Karpas-422 (cell line): Measurements from ENCODE around the gene NUP42. TPM values are rescaled to one million over a fixed set of nuclear protein-coding genes. Genes with fewer than 3 reads are reported as not detected.
"Not testable (repeated sequence)": the region's sequence is repeated elsewhere in the genome, so short reads cannot be mapped to it uniquely, and the experiment has no call there.

ENCODE experiments used
- DNase-seq: peaks from one replicate; pipeline ENCODE4 v3.0.0-alpha.2; 2015
- H2AFZ ChIP-seq: fragments of 200-600 bp; sonication (generic); 2 replicates; pipeline ENCODE4 v1.6.1; 2014; ENCODE audit warnings: antibody characterized with exemption, low read length, mixed read lengths
- H3K27ac ChIP-seq: fragments of 200-600 bp; sonication (generic); 2 replicates; pipeline ENCODE4 v1.5.1; 2014; ENCODE audit warnings: mild to moderate bottlenecking, low read length, moderate library complexity
- H3K27me3 ChIP-seq: fragments of 200-600 bp; sonication (generic); 2 replicates; pipeline ENCODE4 v1.6.1; 2014; ENCODE audit warnings: low read length, mixed read lengths
- H3K36me3 ChIP-seq: fragments of 200-600 bp; sonication (generic); 2 replicates; pipeline ENCODE4 v1.6.1; 2014; ENCODE audit warnings: low read length, mixed read lengths; ENCODE audit not compliant: insufficient read depth
- H3K4me1 ChIP-seq: fragments of 200-600 bp; sonication (generic); 2 replicates; pipeline ENCODE4 v1.6.1; 2014; ENCODE audit warnings: mild to moderate bottlenecking, low read length, mixed read lengths
- H3K4me2 ChIP-seq: fragments of 200-600 bp; sonication (generic); 2 replicates; pipeline ENCODE4 v1.6.1; 2014; ENCODE audit warnings: low read length, low read depth, mild to moderate bottlenecking; ENCODE audit not compliant: poor library complexity, severe bottlenecking
- H3K4me3 ChIP-seq: fragments of 200-600 bp; sonication (generic); 2 replicates; pipeline ENCODE4 v1.5.1; 2014; ENCODE audit warnings: mild to moderate bottlenecking, antibody characterized with exemption, low read length, mixed read lengths
- H3K79me2 ChIP-seq: fragments of 200-600 bp; sonication (generic); 2 replicates; pipeline ENCODE4 v1.6.1; 2014; ENCODE audit warnings: mild to moderate bottlenecking, low read length, mixed read lengths
- H3K9ac ChIP-seq: fragments of 200-600 bp; sonication (generic); 2 replicates; pipeline ENCODE4 v1.6.0; 2014; ENCODE audit warnings: low read length
- H3K9me2 ChIP-seq: fragments of 200-600 bp; sonication (generic), shearing (Covaris generic); replicated peaks from 2 replicates; pipeline ENCODE4 v1.6.0; 2014; ENCODE audit warnings: mild to moderate bottlenecking, low read length, moderate library complexity; ENCODE audit not compliant: insufficient read depth
- H3K9me3 ChIP-seq: fragments of 300-700, 200-600 bp; sonication (generic); 2 replicates; pipeline ENCODE4 v1.6.1; 2014; ENCODE audit warnings: low read length, mixed read lengths
- H4K20me1 ChIP-seq: fragments of 200-600 bp; sonication (generic); 2 replicates; pipeline ENCODE4 v1.6.1; 2014; ENCODE audit warnings: mild to moderate bottlenecking, antibody characterized with exemption, low read length, low read depth; ENCODE audit not compliant: insufficient read depth
- total RNA-seq: library from RNA; depleted of rRNA; stranded (reverse); fragments of >200 nt; shearing (Covaris generic); gene quantifications from 2 replicates; pipeline ENCODE4 v1.2.3, GENCODE V29; 2014; ENCODE audit warnings: low replicate concordance

NUP42 gene
- total RNA-seq, 1 experiment from 2014 or later, result 94.8 TPM

DNA sequence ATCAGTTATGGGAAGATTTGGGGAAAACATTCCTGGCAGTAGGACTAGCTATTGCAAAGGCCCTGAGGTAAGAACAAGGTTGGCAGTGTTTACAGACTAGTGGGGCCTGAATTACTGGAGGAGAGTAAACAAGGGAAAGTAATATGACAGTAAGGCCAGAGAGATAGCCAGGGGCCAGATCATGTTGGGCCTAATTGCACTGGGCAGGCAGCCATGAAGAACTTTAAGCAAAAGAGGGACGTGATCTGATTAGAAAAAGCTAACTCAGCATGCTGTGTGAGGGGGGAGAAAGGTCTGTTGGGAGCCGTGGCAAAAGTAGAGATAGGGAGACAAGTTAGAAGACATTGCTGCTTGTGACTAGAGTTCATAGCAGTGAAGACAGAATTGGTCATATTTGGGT lies 9.2 kb downstream of the NUP42 start:
- Histone ChIP-seq H3K36me3 (peaks cover 65% of the 10 kb centered on the region), H3K9me2 (no peaks in the 10 kb centered on the region), H3K9me3 (no peaks in the 10 kb centered on the region), H3K4me3 (no peak overlapping the region), H3K27me3 (no peaks in the 10 kb centered on the region), H3K9ac (no peak overlapping the region), H3K27ac (no peak overlapping the region), H2AFZ (no peak overlapping the region), H3K4me2 (no peak overlapping the region), H4K20me1 (no peaks in the 10 kb centered on the region), H3K4me1 (no peaks in the 10 kb centered on the region), H3K79me2 (peaks cover 46% of the 10 kb centered on the region)
- DNase-seq, result no peak

DNA sequence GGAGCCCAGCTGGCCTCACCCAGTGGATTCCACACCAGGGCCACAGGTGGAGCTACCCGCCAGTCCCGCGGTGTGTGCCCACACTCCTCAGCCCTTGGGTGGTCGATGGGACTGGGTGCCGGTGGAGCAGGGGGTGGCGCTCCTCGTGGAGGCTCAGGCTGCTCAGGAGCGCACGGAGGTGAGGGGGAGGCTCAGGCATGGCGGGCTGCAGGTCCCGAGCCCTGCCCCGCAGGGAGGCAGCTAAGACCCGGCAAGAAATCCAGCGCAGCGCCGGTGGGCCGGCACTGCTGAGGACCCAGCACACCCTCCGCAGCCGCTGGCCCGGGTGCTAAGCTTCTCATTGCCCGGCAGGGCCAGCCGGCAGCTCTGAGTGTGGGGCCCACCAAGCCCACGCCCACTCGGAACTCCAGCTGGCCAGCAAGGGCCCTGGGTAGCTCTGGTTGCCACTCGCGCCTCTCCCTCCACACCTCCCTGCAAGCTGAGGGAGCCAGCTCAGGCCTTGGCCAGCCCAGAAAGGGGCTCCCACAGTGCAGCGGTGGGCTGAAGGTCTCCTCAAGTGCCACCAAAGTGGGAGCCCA lies 11.9 kb downstream of the NUP42 start:
- not testable (repeated sequence) for DNase-seq, H2AFZ ChIP-seq, H3K27ac ChIP-seq, H3K9ac ChIP-seq, H4K20me1 ChIP-seq, H3K4me1 ChIP-seq, H3K27me3 ChIP-seq, H3K9me2 ChIP-seq, H3K9me3 ChIP-seq, H3K4me2 ChIP-seq, H3K4me3 ChIP-seq
- Histone ChIP-seq H3K79me2 (peaks cover 23% of the 10 kb centered on the region), H3K36me3 (peaks cover 57% of the 10 kb centered on the region)

DNA sequence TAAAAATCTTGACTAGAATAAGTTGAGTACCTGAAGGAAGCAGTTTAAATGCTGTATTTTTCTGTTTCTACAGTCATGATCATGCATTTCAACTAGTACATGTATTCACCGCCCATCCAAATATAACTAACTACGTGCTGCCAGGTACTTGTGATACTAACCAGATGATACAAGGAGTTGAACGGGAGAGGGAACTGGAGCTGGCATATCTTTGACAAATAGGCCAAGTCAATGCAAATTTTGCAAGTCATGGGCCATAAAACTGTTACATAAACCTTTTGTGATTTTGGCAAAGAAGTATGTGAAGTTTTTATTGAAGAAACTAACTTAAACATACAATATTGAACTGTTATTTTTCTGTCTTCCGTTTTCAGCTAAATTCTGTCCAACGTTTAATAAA lies 14.5 kb downstream of the NUP42 start:
- Histone ChIP-seq H4K20me1 (no peaks in the 10 kb centered on the region), H3K9me3 (no peaks in the 10 kb centered on the region), H2AFZ (no peak overlapping the region), H3K36me3 (peaks cover 59% of the 10 kb centered on the region), H3K9me2 (no peaks in the 10 kb centered on the region), H3K9ac (no peak overlapping the region), H3K79me2 (peaks cover 4% of the 10 kb centered on the region), H3K27ac (no peak overlapping the region), H3K4me3 (no peak overlapping the region), H3K4me2 (no peak overlapping the region), H3K4me1 (no peaks in the 10 kb centered on the region), H3K27me3 (no peaks in the 10 kb centered on the region)
- no peak for DNase-seq

DNA sequence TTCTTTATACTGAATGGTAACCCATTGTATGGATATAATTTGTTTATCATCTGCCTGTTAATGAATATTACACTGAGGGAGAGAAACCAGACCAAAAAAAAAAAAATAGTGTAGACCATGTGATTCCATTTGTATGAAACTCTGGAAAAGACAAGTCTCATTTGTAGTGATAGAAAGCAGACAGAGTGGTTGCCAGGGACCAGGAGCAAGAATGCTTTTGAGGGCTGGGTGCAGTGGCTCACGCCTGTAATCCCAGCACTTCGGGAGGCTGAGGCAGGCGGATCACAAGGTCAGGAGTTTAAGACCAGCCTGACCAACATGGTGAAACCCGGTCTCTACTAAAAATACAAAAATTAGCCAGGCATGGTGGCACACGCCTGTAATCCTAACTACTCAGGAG lies 15.9 kb downstream of the NUP42 start:
- not testable (repeated sequence) for H3K9ac ChIP-seq, DNase-seq, H4K20me1 ChIP-seq, H3K4me1 ChIP-seq, H3K27ac ChIP-seq, H3K27me3 ChIP-seq, H3K9me2 ChIP-seq, H3K4me3 ChIP-seq, H3K4me2 ChIP-seq, H3K79me2 ChIP-seq, H3K9me3 ChIP-seq, H2AFZ ChIP-seq
- H3K36me3 ChIP-seq, result peaks cover 54% of the 10 kb centered on the region

DNA sequence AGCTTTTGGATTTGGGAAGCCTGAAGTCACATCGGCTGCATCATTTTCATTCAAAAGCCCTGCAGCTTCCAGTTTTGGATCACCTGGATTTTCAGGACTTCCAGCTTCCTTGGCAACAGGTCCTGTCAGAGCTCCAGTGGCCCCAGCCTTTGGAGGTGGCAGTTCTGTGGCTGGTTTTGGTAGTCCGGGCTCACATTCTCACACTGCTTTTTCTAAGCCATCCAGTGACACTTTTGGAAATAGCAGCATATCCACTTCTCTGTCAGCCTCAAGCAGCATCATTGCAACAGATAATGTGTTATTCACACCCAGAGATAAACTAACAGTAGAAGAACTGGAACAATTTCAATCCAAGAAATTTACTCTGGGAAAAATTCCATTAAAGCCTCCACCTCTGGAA lies 18.5 kb downstream of the NUP42 start:
- Histone ChIP-seq H3K4me3 (no peak overlapping the region), H3K36me3 (peaks cover 46% of the 10 kb centered on the region)

DNA sequence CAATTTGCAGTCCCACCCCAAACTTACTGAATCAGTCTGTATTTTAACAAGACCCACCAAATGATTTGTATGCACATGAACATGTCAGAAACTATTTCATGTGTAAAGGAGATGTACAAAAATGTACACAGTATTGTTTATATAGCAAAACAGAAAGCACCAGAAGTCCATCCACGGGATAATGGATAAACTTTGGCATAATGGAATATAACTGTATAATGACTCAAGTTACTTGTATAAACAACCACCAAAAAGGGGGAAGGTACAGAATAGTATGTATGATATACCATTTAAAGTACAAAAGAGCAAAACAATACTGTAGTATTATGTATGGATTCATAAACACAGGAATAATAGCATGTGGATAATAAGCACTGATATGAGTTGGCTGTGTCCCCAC lies 22.4 kb downstream of the NUP42 start:
- no peak overlapping the region for H3K4me3 ChIP-seq
- H3K9ac ChIP-seq, result no peak overlapping the region
- no peak overlapping the region for H3K27ac ChIP-seq
- peaks cover 23% of the 10 kb centered on the region for H3K36me3 ChIP-seq
- H2AFZ ChIP-seq, result no peak overlapping the region
- H4K20me1 ChIP-seq, result no peaks in the 10 kb centered on the region
- no peaks in the 10 kb centered on the region for H3K27me3 ChIP-seq
- H3K9me3 ChIP-seq, result no peaks in the 10 kb centered on the region
- no peaks in the 10 kb centered on the region for H3K4me1 ChIP-seq
- no peaks in the 10 kb centered on the region for H3K9me2 ChIP-seq
- no peak overlapping the region for H3K4me2 ChIP-seq
- DNase-seq, result no peak
- H3K79me2 ChIP-seq, result no peaks in the 10 kb centered on the region

More for the DNA sequence above, 18.5 kb downstream of the NUP42 start:
- H4K20me1 ChIP-seq, result no peaks in the 10 kb centered on the region
- no peak overlapping the region for H2AFZ ChIP-seq
- H3K27ac ChIP-seq, result no peak overlapping the region
- no peak overlapping the region for H3K9ac ChIP-seq
- DNase-seq, result no peak
- no peak overlapping the region for H3K4me2 ChIP-seq
- H3K4me1 ChIP-seq, result no peaks in the 10 kb centered on the region
- H3K27me3 ChIP-seq, result no peaks in the 10 kb centered on the region
- H3K9me2 ChIP-seq, result no peaks in the 10 kb centered on the region
- H3K9me3 ChIP-seq, result no peaks in the 10 kb centered on the region
- H3K79me2 ChIP-seq, result peaks cover 3% of the 10 kb centered on the region; the same call in 1 of the 2 replicates

DNA sequence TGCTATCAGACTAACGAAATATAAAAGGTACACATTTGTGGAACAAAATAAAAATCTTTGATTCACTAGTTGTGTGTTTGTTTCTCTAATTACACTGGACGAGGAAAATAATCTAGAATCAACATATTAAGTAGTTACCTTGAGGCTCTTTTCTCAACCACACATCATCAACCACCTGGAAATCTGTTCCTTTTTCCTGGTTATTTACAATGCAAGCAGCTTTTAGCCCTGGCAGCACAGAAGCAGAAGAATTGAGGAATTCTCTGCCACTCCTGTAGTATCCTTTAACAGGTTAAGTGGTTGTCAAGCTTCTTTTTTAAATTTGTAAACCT lies 23.7 kb downstream of the NUP42 start:
- Histone ChIP-seq H4K20me1 (no peaks in the 10 kb centered on the region), H3K4me2 (no peak overlapping the region), H3K9me3 (no peaks in the 10 kb centered on the region), H3K27ac (no peak overlapping the region), H3K9me2 (no peaks in the 10 kb centered on the region), H3K9ac (no peak overlapping the region), H3K79me2 (no peaks in the 10 kb centered on the region), H3K4me3 (no peak overlapping the region), H3K36me3 (peaks cover 11% of the 10 kb centered on the region; the same call in 1 of the 2 replicates), H2AFZ (no peak overlapping the region), H3K4me1 (no peaks in the 10 kb centered on the region), H3K27me3 (no peaks in the 10 kb centered on the region)
- no peak for DNase-seq

DNA sequence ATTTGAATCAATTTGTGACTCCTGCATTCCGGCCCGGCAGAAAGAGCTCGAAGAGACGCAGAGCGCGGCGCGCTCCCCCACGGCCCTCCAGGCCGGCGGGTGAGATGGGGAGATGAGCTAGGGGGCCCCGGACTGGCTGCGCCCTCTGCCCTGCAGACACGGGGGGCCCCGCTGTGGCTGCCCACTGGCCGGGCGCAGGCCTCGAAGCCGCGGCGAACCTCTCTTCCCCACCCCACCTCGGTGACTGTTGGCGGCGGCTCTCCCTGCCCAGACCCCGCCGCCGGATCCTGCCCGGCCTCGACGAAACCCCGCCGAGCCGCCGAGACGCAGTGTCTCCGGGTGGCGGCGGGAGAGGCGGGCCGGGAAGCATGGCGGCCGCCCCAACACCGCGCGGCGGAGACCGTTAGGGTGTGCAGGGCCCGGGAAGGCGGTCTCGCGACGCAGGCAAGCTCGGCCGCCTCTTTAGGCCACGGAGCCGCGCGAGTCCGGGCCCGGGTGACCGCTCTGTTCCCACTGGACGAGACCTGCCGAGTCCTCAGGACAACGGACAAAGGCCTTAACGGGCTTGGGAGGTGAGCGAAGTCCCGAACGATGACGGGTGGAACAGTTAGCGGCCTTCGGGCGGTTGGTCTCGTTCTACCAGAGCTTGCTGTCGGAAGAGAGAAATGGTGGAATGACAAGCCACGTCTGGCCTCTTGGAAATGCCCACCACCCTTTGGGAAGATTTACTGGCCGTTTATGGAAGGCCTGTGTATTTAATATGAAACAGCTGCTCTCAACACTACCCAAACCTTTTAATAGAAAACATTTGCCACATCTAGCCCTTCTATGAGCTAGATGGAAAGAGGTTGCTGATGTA lies 24.3 kb downstream of the NUP42 start:
- Histone ChIP-seq H2AFZ (no peak overlapping the region), H3K27me3 (no peaks in the 10 kb centered on the region), H3K9me3 (no peaks in the 10 kb centered on the region), H3K9me2 (no peaks in the 10 kb centered on the region), H3K9ac (no peak overlapping the region), H3K27ac (no peak overlapping the region), H3K36me3 (peaks cover 6% of the 10 kb centered on the region; the same call in 1 of the 2 replicates), H4K20me1 (no peaks in the 10 kb centered on the region), H3K79me2 (no peaks in the 10 kb centered on the region), H3K4me1 (no peaks in the 10 kb centered on the region), H3K4me3 (no peak overlapping the region), H3K4me2 (no peak overlapping the region)
- DNase-seq, result no peak
